GM18873 (cell line): ENCODE data around the gene CHCHD6.

Experiments used
- ATAC-seq: cut with Tn5 transposase; IDR thresholded peaks from one replicate; pipeline ENCODE4 v1.9.1; 2021; ENCODE audit warnings: mild to moderate bottlenecking, moderate library complexity, moderate number of reproducible peaks; ENCODE audit not compliant: unreplicated experiment, low FRiP score

The CHCHD6 gene

DNA sequence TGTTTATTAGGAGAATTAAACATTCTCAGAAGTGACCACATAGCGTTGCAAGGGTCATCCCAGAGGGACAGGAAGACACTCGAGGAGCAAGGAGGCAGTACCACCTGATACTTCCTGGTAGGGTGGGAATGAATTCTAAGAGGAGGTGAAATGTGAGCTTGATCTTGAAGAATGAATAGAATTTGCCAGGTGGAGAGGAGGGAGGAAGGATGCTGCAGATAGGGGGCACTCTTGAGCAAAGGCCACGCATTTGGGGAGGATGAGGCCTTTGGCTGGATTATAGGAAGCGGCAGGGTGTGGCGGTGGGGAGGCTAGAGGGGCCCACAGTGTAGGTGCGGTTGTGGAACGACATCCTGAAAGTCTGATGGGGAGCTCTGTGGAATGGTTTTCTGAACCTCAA is 33.5 kb downstream of the CHCHD6 start:
- no peak for ATAC-seq

DNA sequence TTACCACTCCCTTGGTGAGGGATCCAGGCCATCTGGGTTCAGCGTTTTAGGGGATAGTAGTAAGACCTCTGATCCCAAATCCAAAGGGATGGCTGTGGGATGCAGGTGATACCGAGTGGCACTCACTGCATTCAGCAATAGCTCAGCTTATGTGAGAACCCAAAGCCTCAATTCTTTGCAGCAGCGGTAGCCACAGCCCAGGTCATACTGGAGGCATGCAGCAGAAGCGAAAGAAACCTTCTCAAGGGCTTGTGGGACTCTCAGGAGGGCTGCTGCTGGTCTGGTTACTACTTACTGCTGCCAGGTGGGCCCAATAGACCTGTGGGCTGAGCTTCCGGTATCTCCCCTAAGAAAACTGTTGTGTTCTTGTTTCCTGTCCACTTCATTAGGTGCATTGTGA is 38.0 kb downstream of the CHCHD6 start:
- no peak for ATAC-seq

DNA sequence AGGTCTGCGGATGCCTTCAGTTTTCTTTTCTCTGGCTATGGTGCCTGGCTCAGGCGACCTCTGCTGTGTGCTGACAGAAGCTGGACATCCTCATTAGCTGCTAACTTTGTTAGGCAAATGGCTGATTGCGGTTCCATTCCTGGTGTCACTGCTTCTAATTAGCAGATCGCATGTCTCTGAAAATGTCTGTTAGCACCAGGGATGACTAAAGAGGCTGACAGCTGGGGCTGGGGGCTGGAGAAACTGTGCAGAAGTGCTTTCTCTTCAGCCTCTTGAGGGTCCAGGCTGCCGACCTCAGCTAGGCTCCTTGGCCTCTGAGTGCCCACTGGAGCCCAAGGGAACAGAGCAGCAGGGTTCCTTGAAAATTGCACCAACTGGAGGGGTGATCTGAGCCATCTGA is 39.3 kb downstream of the CHCHD6 start:
- ATAC-seq = no peak

DNA sequence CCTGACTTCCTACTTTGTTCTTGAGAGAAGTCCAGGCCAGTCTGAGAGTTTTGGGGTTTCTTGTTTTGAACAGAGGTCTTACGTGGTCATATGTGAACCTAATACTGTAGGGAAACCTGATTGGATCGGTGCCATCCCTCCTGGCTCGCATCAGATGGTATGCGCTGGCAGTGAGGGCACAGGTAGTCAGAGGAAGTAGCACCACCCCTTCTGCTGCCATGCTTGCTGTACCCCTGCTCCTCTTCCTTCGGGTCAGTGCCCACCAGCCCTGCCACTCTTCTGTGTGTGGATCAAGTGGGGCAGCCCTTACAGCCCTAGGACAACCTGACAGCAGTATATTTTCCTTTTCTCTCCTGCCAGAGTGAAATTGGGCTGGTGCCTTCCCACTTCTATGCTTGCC is 39.7 kb downstream of the CHCHD6 start:
- no peak for ATAC-seq

DNA sequence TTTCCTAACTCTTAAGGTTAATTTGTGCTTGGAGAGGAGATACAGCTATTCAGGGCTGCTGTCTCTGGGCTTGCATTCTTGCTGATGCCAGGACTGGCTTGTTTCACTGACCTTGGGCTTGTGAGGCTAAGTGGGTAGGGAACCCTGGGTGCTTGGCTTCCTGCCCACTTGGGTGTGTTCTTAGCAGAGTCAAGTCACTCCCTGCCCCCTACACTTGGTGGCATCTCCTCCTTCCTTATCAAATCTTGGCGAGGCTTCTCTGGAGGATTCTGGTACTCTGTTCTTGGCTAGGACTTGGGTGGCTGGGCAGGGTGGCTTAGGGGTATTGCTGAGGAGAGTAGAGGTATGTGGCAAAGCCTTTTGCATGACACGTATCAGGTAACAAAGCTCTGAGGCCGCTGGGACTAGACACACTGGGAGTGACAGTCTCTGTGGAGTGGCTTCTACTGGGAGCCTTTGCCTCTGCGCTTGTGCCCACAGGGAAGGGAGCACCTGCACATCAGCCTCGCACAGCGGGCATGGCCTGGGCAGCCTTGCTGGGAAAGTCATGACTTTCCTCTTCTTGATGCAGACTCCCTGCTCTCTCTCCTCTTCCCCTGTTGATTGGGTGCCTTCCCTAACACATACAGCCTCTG is 41.8 kb downstream of the CHCHD6 start:
- no peak for ATAC-seq

DNA sequence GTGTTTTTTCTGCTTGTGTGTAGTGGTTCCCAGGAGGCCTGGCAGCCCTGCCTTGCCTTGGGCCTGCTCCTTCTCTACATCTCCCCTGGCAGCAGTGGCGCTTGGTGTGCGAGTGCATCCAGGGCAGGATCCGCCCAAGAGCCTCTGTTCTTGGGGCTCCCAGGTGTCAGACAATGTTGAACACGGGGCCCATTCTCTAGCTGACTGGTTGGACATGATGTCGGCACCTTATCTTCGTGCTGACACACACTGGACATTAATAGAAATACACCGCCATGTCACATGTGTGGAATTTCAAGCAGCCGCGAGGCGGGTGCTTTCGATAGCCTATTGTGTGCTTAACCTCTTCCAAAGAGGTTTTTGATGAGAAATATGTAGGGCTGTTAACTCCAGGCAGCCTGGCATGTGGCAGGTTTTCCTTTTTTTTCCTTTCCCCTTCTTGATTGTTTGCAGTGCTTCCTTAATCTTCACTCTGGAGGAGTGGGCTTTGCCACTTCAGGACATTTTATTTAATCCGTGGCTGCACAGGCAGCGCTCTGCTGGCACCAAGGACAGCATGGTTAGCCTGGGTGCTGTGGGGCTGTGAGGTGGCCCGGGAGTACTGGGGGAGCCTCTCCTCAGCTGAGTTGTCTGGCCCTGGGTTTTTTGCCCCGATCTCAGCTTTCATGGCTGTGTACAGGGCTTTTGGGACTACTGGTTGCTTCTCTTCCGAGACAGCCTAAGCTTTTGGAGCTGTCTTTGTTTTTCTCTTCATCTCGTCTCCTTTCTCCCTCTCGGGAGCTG is 42.5 kb downstream of the CHCHD6 start:
- ATAC-seq = no peak

DNA sequence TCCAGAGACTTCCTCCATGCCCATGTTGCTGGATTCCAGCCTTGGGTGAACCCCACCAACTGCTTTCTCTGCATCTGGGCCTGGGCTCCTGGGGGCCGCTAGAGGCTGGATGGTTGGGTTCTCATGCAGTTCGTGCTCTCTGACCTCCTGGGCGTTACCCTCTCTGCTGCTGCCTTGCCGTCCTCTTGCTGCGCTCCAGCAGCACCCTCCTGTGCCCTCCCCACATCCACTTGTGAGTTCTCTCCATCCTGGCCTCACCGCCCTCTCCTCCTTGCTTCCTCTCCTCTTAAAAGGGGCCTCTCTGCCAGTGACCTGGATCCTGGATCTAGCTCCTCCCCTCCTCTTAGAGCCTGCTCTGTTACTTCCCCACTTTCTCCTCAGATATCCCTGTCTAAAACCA is 43.7 kb downstream of the CHCHD6 start:
- no peak for ATAC-seq

DNA sequence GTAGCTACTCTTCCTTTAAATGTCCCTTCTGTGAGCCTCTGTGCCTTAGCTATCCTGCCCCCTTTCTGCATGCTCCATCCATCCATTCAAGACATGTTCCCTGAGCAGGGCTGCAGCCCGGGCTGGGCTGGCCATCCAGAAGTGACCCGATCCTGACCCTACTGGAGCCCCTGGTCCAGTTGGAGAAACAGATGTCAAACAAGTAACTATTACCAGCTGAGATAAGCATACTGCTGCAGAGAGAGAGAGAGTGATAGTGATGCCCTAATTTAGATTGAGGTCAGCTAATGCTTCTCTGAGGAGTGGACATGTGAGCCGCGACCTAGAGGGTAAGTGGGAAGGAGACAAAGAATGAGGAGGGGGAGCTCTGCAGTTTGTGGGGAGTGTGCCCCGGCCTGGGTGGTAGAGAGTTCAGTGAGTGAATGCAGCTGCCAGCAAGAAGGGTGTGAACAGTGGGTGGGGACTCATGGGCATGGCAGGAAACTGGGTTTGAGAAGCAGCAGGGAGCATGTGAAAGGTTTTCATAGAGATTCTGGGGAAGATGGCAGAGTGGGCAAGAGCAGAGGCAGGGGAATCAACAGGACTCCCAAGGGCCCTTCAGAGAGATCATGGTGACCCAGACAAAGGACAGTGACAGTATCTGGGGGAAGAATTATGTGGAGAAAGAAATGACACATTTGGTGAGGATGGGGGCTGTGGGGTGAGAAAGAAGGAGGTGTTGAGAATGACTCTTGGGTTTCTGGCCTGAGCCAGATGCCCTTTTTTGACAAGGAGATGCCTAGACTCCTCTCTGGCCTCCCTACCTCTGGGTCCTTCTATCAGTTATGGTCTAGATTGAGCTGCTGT is 44.9 kb downstream of the CHCHD6 start:
- no peak for ATAC-seq

DNA sequence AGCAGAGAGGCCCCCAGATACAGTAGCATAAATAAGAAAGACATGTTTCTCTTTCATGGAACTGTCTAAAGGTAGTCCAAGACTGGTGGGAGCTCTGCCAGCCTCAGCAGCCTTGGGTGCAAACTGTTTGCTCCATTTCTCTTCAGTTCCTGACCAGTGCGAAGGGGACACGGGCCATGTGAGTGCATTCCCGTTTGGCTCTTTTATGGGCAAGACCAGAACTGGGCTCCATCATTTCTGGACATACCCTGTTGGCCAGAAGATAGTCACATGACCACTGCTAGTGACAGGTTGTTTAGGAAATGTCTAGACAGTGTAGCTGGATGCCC is 45.5 kb downstream of the CHCHD6 start:
- no peak for ATAC-seq

DNA sequence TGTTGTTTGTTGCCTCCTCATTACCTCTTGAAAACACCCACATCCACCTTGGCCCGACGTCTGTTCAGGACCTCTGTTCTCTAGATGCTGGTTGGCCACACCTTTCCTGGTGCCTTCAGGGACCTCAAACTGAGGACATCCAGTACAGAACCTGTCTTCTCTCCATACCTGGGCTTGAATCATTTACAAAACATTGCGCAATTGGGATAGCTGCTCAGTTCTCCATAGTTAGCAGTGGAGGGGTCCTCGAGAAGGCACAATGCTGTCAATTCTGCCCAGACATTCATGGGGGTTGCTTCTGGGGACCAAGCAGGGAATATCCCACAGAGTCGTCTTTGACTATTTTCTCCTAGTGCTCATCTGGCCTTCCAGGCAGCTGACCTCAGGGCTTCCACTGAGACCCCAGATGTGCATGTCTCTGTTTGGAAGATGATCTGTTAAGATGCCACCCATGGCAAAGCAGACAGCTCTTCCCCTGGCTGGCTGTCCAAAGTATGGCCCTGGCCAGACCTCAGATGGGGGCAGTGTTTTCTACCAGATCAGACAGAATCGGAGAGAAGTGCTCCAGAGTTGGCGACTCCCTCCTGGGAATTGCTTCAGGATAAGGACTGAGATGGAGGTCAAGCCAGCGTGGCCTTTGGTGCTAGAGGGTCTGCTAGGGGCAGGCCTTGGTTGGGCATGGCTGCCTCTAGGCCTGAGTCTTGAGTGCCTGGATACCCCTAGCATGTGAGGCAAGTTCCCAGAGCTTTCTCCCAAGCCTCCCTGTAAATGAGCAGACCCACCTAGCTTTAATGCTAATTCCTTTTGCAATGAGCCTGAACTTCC is 46.1 kb downstream of the CHCHD6 start:
- ATAC-seq = no peak

DNA sequence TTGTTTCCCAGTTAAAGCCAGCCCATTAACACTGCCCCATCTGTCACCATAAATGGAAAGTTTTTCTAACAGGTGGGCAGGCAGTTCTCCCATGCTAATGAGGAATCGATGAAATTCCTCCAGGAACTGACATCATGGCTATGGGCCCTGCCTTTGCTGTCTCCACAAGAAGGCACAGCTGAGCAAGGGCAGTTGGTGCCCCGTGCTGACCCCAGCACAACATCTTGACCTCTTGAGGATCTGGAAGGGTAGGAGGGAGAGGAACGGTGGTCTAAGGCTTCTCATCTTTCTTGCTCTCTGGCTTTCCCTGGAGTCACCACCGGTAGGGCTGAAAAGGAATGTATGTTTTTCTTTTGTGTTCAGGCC is 46.7 kb downstream of the CHCHD6 start:
- no peak for ATAC-seq

DNA sequence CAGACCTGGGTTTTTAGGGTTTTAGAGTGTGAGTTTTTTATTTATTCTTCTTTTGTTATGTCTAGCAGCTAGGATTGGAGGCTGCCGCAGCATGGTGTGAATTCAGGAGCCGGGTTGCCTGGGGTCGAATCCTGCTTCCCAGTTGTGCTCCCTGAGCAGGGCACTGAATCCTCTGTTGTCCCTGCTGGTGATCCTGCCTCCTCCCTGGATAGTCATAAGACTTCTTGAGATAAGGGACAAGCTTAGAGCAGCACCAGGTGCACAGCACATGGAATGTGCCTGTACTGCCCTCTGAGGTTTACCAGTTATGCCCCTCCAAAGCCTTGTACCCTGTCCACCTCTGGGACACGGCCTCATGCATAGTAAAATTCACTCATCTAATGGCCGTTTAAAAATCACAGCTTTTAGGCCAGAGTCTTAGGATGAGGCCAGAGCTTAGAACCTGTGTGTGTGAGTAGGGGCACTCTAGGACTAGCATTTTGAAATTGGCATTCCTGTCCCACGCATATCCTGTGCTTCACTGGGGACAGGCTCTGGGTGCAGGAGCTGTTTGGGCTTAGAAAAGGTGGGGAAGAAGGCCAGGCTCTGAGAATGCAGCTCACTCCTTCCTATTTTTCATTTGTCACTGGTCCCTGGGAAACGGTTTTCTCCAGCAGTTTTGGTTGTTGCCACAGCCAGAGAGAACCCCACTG is 47.7 kb downstream of the CHCHD6 start:
- ATAC-seq = no peak

DNA sequence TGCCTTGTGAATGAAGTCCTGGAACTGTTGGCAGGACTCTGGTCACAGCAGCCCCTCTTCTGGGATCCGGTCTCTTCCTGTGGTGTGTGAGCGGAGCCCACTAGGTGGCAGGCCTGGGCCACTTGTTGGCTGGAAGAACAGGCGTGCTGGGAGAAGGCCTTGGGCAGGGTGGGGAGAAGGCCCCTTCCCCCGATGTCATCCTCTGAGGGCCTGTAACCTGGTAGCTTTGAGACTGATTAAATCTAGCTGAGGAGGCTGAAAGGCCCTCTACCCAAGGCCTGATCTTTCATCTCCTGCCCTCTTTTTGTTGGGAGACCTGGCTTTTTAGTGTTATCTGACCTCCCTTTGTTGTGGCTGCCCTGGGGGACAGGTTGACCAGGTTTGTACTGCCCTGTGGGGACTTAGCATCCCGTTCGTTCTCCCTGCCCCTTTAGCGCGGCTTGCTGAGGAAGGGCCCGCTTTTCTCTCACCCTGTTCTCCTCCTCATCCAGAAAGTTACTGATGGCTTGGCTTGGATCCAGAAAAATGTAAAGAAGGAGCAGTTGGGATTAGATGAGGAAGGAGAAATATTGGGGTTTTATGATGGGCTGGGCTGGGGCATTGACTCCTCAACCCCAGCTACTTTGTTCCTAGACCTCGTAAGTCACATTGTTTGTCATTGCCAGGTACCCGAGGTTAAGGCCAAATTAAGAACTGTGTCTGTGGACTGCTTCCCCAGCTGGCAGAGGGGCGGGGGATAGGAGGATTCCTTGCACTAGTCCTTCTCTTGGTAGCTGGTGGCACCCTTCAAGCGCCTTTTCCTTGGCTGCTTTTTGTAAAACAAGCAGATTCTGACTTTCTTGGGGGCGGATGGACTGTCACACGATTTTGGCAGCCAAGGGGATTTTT is 48.5 kb downstream of the CHCHD6 start:
- ATAC-seq = no peak

DNA sequence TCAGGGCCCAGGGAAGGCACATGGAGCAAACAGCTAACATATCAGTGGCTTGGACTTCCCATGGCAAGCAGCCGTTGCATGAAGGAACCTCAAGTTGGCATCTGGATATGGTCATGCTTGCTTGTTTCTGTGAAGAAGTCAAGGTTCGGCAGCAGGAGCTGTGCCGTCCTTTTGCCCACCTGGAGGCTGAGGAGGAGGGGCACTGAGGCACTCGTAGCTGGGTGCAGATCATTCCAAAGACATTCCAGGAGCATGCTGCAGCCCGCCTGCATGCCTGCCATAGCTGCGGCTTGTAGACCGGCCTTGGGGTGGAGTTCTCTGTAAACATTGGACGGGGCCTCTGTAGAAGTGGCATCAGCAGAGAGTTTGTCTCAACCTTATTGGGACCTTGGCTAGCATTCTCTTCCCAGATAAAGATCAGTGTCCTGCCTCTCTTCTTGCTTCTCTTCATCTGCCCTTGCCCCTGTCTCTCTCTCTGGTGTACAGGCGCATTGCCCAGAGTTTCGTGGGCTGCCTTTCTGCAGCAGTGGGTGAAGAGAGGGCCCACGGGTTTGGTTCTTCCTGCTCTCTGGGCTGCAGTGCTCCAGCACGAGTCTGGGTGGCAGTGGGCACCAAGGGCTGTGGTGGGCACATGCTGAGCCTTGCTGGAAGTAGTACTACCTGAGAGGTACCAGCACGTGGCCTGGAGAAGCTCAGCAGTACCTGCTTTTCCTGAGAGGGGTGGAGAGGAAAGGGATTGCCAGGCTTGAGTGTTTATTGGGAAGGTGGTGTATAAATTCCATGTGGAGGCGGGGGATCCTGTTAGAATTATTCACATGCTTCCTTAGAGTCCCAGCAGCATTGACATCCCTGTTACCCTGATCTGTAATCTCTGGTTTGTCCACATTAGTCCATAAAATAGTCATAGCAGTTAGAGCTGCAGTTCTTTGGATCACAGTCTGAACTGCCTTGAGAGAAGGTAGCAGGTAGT is 49.4 kb downstream of the CHCHD6 start:
- no peak for ATAC-seq

DNA sequence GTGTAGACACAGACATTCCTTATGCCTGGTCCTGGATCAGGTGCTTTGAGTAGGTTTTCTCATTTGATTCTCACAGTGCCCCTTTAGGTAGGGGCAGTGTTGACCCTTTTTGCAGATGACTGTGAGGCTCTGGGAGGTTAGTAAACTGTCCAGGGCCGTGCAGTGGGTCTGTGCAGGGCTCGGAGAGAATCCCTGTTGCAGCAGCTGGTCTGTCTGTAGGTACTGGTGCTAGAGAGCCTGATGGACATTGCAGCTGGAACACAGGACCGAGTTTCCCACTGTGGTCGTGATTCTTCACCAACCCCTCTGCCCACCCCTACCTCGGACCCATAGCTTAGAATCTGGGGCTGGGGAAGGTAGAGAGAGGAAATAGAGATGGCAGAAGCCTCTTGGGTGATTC is 51.8 kb downstream of the CHCHD6 start:
- ATAC-seq = no peak

DNA sequence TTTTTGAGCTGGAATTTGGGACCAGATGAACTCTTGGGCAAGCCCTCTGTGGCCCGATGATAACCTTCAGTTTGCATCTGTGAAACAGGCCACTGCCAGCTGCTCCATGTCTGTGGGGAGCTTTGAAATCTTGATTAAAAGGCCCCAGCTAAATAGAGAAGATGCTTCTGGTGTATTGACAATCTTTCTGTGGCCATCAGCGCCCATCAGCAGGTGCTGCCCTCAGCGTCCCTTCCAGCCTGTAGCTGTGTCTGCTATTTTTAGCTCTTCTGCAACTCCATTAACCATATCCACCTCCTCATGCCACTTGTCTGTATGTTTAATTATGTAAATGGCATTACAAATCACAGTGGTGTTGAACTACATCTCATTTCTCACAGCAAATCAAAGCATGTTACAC is 54.0 kb downstream of the CHCHD6 start:
- no peak for ATAC-seq

DNA sequence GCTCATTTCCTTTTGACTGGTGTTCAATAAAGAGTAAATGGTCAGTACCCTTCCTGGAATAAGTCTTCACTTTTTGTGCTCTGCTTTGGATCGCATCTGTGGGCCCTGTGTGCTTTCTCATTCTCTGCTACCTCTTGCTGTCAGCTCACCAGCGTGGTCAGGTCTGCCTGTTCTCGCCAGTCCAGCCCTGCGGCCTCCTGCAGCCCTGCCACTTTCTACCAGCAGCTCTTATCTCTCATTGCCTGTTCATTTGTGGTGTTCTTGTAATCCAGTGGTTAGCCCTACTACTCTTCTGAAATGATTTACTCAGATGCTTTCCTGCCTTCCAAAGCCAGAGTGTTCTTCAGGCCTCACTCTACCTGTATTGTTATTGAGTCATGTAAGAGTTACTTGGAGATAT is 54.8 kb downstream of the CHCHD6 start:
- no peak for ATAC-seq

DNA sequence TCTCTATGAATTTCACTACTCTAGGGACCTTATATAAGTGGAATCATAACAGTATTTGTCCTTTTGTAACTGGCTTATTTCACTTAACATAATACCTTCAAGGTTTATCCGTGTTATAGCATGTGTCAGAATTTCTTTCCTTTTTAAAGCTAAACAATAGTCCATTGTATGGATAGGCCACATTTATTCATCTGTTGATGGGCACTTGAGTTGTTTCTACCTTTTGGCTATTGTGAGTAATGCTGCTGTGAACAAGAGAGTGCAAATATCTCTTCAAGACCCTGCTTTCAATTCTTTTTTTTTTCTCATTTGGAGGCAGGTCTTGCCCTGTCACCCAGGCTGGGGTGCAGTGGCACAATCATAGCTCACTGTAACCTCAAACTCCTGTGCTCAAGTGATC is 56.5 kb downstream of the CHCHD6 start:
- no peak for ATAC-seq
